Activated CD8-positive, alpha-beta T cell treated with anti-CD3 and anti-CD28 coated beads for 36 hours (primary cell): ENCODE results near the gene DAP3. TPM values are rescaled to one million over a fixed set of nuclear protein-coding genes. Genes with fewer than 3 reads are reported as not detected.
"Not testable (repeated sequence)": the region's sequence is repeated elsewhere in the genome, so short reads cannot be mapped to it uniquely, and the experiment has no call there.

Source experiments
- ATAC-seq: fragments of 200-7000 bp; cut with Tn5 transposase; one replicate; pipeline ENCODE4 v1.10.0; 2021; ENCODE audit warnings: mild to moderate bottlenecking, moderate library complexity
- CTCF ChIA-PET: fragments of 350-600 bp; sonication (Branson Sonifier 250); formaldehyde crosslinking; loops from one replicate; lab custom pipeline; 2021; ENCODE audit warnings: antibody characterized with exemption; lab: Charles Lee
- POLR2A ChIA-PET: fragments of 350-600 bp; sonication (Branson Sonifier 250); formaldehyde crosslinking; loops from one replicate; lab custom pipeline; 2021; ENCODE audit warnings: antibody characterized with exemption; lab: Charles Lee
- DNase-seq: peaks from one replicate; pipeline ENCODE4 v3.0.0-alpha.2; 2020
- H3K27ac Mint-ChIP-seq: one replicate; pipeline ENCODE4 v1.8.0; 2021; ENCODE audit warnings: mild to moderate bottlenecking, mixed read lengths
- H3K27me3 Mint-ChIP-seq: one replicate; pipeline ENCODE4 v1.8.0; 2021; ENCODE audit warnings: mixed read lengths
- H3K36me3 Mint-ChIP-seq: one replicate; pipeline ENCODE4 v1.8.0; 2021; ENCODE audit warnings: low read depth, mixed read lengths
- H3K4me1 Mint-ChIP-seq: one replicate; pipeline ENCODE4 v1.8.0; 2021; ENCODE audit warnings: low read depth, mixed read lengths
- H3K4me3 Mint-ChIP-seq: one replicate; pipeline ENCODE4 v1.8.0; 2021; ENCODE audit warnings: mild to moderate bottlenecking, moderate library complexity, mixed read lengths
- H3K9me3 Mint-ChIP-seq: one replicate; pipeline ENCODE4 v1.8.0; 2021; ENCODE audit warnings: mixed read lengths
- intact Hi-C: fragments of 100-400 bp; cut with micrococcal nuclease; formaldehyde crosslinking; loops from one replicate; pipeline ENCODE4 v1.10.0; 2022
- total RNA-seq, 2 experiments: library from RNA; stranded (reverse); gene quantifications; one replicate each; pipeline ENCODE4 v1.2.3, GENCODE V29; 2021
- TF ChIP-seq, protein P1 (sequence below): fragments of 200-600 bp; IDR thresholded peaks from one replicate; pipeline ENCODE4 v1.8.0; 2022; ENCODE audit warnings: antibody characterized with exemption, mild to moderate bottlenecking

DAP3 gene
- total RNA-seq, 2 experiments from 2014 or later, result 160 to 173 TPM

DNA sequence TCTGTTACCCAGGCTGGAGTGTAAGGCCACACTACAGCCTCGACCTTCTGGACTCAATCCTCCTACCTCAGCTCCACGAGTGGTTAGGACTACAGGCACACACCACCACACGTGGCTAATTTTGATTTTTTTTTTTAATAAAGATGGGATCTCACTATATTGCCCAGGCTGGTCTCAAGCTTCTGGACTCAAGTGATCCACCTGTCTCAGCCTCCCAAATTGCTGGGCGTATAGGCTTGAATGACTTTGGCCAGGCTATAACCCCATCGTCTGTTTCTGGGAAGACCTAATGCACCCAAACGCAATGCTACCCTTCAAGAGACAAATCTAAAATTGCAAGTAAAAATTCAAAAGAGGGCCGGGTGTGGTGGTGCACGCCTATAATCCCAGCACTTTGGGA lies 52.1 kb downstream of the DAP3 start:
- no peak overlapping the region for H3K27ac Mint-ChIP-seq
- TF ChIP-seq, protein P1, sequence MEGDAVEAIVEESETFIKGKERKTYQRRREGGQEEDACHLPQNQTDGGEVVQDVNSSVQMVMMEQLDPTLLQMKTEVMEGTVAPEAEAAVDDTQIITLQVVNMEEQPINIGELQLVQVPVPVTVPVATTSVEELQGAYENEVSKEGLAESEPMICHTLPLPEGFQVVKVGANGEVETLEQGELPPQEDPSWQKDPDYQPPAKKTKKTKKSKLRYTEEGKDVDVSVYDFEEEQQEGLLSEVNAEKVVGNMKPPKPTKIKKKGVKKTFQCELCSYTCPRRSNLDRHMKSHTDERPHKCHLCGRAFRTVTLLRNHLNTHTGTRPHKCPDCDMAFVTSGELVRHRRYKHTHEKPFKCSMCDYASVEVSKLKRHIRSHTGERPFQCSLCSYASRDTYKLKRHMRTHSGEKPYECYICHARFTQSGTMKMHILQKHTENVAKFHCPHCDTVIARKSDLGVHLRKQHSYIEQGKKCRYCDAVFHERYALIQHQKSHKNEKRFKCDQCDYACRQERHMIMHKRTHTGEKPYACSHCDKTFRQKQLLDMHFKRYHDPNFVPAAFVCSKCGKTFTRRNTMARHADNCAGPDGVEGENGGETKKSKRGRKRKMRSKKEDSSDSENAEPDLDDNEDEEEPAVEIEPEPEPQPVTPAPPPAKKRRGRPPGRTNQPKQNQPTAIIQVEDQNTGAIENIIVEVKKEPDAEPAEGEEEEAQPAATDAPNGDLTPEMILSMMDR, result no peak
- intact Hi-C loops, result no loop called here
- H3K36me3 Mint-ChIP-seq, result peaks cover 13% of the 10 kb centered on the region
- H3K4me1 Mint-ChIP-seq, result no peaks in the 10 kb centered on the region
- ATAC-seq (no peak), DNase-seq (no peak)
- ChIA-PET POLR2A (no interaction called here), CTCF (no interaction called here)
- no peaks in the 10 kb centered on the region for H3K27me3 Mint-ChIP-seq
- H3K4me3 Mint-ChIP-seq, result no peak overlapping the region
- H3K9me3 Mint-ChIP-seq, result no peaks in the 10 kb centered on the region

DNA sequence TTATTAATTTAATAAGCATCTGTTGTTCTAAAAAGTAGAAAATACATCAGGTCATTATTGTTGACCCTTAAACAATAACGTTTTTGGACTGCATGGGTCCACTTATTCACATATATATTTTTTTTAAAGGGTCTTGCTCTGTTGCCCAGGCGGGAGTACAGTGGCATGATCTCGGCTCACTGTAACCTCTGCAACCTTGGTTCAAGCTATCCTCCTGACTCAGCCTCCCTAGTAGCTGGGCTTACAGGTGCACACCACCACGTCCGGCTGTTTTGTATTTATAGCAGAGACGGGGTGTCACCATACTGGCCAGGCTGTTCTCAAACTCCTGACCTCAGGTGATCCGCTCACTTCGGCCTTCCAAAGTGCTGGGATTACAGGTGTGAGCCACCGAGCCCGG lies 53.0 kb downstream of the DAP3 start:
- Mint-ChIP-seq H3K4me1 (no peaks in the 10 kb centered on the region), H3K27me3 (no peaks in the 10 kb centered on the region), H3K9me3 (no peaks in the 10 kb centered on the region), H3K27ac (no peak overlapping the region), H3K4me3 (no peak overlapping the region), H3K36me3 (peaks cover 6% of the 10 kb centered on the region)
- CTCF ChIA-PET, result interaction anchor here (1.0 kb wide), 1 partner anchor 138 kb away, joined by 3 read pairs; no protein-coding TSS in a partner anchor
- intact Hi-C loops, result no loop called here
- DNase-seq, result no peak
- POLR2A ChIA-PET, result interaction anchor here (0.6 to 0.9 kb wide), 3 partner anchors 175 to 357 kb away, joined by 3 to 5 read pairs (median 3); no protein-coding TSS in a partner anchor
- ATAC-seq, result no peak
- TF ChIP-seq, protein P1, result no peak

DNA sequence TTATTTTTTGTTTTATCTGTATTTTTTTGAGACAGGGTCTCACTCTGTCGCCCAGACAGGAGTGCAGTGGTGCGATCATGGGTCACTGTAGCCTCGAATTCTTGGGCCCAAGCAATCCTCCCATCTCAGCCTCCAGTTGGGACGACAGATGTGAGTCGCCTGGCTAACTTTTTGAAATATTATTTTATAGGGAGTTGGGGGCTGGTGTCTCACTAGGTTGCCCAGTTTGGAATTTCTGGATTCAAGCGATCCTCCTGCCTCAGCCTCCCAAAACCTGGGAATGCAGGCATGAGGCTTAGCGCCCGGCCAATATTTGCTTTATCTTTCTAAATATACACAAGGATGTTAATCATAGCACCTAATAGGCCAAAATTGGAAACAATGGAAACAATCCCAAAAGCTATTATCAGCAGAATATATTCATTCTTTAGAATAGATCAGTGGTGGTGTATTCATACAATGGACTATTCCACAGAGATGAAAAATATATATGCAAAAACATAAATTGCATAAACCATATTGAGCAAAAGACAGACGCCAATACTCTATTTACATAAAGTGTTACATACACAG lies 55.9 kb downstream of the DAP3 start:
- ATAC-seq, result no peak
- Mint-ChIP-seq H3K9me3 (no peaks in the 10 kb centered on the region), H3K4me3 (peak overlapping the region; percentile 94), H3K36me3 (peaks cover 9% of the 10 kb centered on the region), H3K27me3 (no peaks in the 10 kb centered on the region), H3K4me1 (peaks cover 7% of the 10 kb centered on the region), H3K27ac (peak overlapping the region; percentile 94)
- no peak for DNase-seq
- TF ChIP-seq, protein P1, result no peak
- CTCF ChIA-PET, result interaction anchor here (1.1 kb wide), 1 partner anchor 20 kb away, joined by 4 read pairs; no protein-coding TSS in a partner anchor
- POLR2A ChIA-PET, result interaction anchor here (0.7 to 0.9 kb wide), 2 partner anchors 19 to 500 kb away, joined by 3 read pairs; no protein-coding TSS in a partner anchor
- intact Hi-C loops, result no loop called here

DNA sequence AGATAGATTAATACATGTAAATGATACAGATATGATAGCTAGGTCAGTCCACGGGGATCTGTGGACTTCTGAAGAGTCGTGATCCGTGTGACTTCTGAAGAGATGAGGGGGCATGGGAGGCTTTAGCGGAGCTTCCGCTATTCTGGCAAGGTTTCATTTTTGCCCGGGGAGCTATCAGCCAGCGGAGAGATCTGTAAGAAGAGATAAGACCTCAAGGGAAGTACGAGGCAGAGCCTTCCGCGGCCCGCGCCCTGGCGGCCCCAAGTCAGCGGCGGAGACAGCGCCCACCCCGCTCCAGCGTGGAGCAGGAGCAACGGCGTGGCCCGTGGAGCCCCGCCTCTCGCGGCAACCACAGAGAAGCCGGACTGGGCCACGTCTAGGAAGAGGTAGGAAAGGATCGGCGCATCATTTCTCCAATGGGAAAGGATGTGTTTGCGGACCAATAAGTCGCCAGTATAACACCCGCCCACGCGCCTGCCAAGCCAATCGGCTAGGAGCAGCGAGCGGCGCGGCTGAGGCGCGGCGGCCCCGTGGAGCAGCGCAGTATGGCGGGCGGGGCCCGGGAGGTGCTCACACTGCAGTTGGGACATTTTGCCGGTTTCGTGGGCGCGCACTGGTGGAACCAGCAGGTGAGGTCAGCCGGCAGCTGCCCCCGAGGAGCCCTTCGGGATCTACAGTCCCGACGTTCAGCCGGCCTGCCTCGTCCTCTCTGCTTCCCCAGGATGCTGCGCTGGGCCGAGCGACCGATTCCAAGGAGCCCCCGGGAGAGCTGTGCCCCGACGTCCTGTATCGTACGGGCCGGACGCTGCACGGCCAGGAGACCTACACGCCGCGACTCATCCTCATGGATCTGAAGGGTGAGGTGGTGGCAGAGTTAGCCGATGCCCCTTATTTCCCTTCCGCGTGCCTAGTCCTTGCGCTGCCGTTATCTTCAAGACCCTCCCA lies 56.7 kb downstream of the DAP3 start:
- H3K4me3 Mint-ChIP-seq, result peak overlapping the region; percentile 94
- CTCF ChIA-PET, H3K36me3 Mint-ChIP-seq, intact Hi-C loops, H3K27me3 Mint-ChIP-seq, H3K9me3 Mint-ChIP-seq, H3K4me1 Mint-ChIP-seq: not testable (repeated sequence)
- DNase-seq (peak; percentile 100), ATAC-seq (peak; percentile 93)
- POLR2A ChIA-PET, result interaction anchor here (0.7 to 0.9 kb wide), 2 partner anchors 20 to 501 kb away, joined by 3 read pairs; no protein-coding TSS in a partner anchor
- peak overlapping the region; percentile 94 for H3K27ac Mint-ChIP-seq

DNA sequence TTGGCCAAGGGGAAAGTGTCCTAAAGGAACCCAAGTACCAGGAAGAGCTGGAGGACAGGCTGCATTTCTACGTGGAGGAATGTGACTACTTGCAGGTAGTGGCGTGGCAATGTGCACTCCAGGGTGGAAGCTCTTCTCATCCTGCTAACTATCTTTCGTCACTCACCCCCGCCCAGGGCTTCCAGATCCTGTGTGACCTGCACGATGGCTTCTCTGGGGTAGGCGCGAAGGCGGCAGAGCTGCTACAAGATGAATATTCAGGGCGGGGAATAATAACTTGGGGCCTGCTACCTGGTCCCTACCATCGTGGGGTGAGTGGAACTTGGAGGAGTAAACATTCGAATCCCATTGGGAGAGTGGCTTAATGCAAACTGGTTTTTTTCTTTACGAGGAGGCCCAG lies 58.7 kb downstream of the DAP3 start:
- intact Hi-C loops, DNase-seq, ATAC-seq, H3K9me3 Mint-ChIP-seq, H3K4me3 Mint-ChIP-seq, H3K4me1 Mint-ChIP-seq, H3K27me3 Mint-ChIP-seq, CTCF ChIA-PET: not testable (repeated sequence)
- Mint-ChIP-seq H3K27ac (peak overlapping the region; percentile 38), H3K36me3 (peaks cover 13% of the 10 kb centered on the region)
- POLR2A ChIA-PET, result interaction anchor here (0.6 to 1.0 kb wide), 2 partner anchors 10 to 220 kb away, joined by 3 read pairs; no protein-coding TSS in a partner anchor

DNA sequence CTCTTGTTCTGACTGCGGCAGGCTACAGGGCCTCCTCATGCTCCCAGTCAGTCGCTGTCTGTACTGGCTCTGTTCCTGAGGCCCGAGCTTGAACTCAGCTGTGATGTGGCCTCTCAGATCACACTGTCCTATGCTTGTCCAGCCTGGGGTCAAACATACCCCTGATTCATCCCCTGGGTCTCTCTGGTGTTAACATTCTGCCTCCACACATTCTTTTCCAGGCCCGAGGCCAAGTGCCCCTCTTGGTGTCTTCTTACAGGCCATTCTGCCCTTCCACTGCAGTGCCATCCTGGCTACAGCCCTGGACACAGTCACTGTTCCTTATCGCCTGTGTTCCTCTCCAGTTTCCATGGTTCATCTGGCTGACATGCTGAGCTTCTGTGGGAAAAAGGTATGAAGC lies 59.2 kb downstream of the DAP3 start:
- intact Hi-C loops, H3K4me1 Mint-ChIP-seq, DNase-seq, H3K9me3 Mint-ChIP-seq, CTCF ChIA-PET, H3K4me3 Mint-ChIP-seq, ATAC-seq, H3K27me3 Mint-ChIP-seq: not testable (repeated sequence)
- POLR2A ChIA-PET, result interaction anchor here (0.6 to 1.0 kb wide), 3 partner anchors 10 to 223 kb away, joined by 3 read pairs; no protein-coding TSS in a partner anchor
- Mint-ChIP-seq H3K27ac (peak overlapping the region; percentile 35), H3K36me3 (peaks cover 13% of the 10 kb centered on the region)

DNA sequence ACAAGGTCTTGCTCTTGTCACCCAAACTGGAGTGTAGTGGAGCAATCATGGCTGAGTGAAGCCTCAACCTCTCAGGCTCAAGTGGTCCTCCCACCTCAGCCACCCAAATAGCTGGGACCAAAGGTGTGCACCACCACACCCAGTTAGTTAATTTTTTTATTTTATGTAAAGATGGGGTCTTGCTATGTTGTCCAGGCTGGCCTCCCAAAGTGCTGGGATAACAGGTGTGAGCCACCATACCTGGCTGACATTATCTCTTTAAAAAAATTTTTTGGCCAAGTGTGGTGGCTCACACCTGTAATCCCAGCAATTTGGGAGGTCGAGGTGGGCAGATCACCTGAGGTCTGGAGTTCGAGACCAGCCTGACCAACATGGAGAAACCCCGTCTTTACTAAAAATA lies 70.1 kb downstream of the DAP3 start:
- POLR2A ChIA-PET, CTCF ChIA-PET: not testable (repeated sequence)
- peaks cover 28% of the 10 kb centered on the region for H3K36me3 Mint-ChIP-seq

More for the DNA sequence above, 70.1 kb downstream of the DAP3 start:
- DNase-seq, H3K4me1 Mint-ChIP-seq, H3K27ac Mint-ChIP-seq, H3K27me3 Mint-ChIP-seq, H3K4me3 Mint-ChIP-seq, H3K9me3 Mint-ChIP-seq, ATAC-seq, intact Hi-C loops: not testable (repeated sequence)
